B cell (primary cell): ENCODE data around the gene PDZD2. TPM values are rescaled to one million over a fixed set of nuclear protein-coding genes. Genes with fewer than 3 reads are reported as not detected.
"Not testable (repeated sequence)": the region's sequence is repeated elsewhere in the genome, so short reads cannot be mapped to it uniquely, and the experiment has no call there.

Experiments used
- ATAC-seq: fragments of 200-7000 bp; cut with Tn5 transposase; one replicate; pipeline ENCODE4 v1.10.0; 2021; ENCODE audit warnings: low read depth, mild to moderate bottlenecking, moderate number of reproducible peaks, moderate library complexity
- CTCF ChIA-PET: fragments of 350-600 bp; sonication (Branson Sonifier 250); formaldehyde crosslinking; loops from one replicate; lab custom pipeline; 2021; ENCODE audit warnings: antibody characterized with exemption, inconsistent platforms; lab: Charles Lee
- POLR2A ChIA-PET: fragments of 350-600 bp; sonication (Branson Sonifier 250); formaldehyde crosslinking; loops from one replicate; lab custom pipeline; 2021; ENCODE audit warnings: antibody characterized with exemption; lab: Charles Lee
- DNase-seq: peaks from one replicate; pipeline ENCODE4 v3.0.0; 2013
- H2AFZ ChIP-seq: 2 replicates; pipeline ENCODE4 v1.6.1; 2012; ENCODE audit warnings: mild to moderate bottlenecking, low read depth, low read length; ENCODE audit not compliant: insufficient read depth, poor library complexity, severe bottlenecking
- H3K27ac ChIP-seq, 2 donors: 1 replicate in 1 of 2; 2 replicates in 1 of 2; pipeline ENCODE4 v1.5.1; 2012 to 2013; ENCODE audit warnings: low read length in 2 of 2, mild to moderate bottlenecking in 2 of 2, moderate library complexity in 1 of 2
- H3K27me3 ChIP-seq, 4 experiments: fragments of 200-600 bp in 1 of 4; sonication (generic) in 1 of 4; replicated peaks in 1 of 4; 1 replicate in 2 of 4; 2 replicates in 2 of 4; pipeline versions ENCODE4 v1.6.1 to v1.7.0; 2013 to 2016; ENCODE audit warnings: low read length in 3 of 4, mild to moderate bottlenecking in 2 of 4, mixed read lengths in 1 of 4, moderate library complexity in 1 of 4; ENCODE audit not compliant: insufficient read depth in 4 of 4, control insufficient read depth in 3 of 4; ENCODE audit errors: control extremely low read depth in 1 of 4
- H3K36me3 ChIP-seq, 2 experiments: replicated peaks in 1 of 2; 1 replicate in 1 of 2; 2 replicates in 1 of 2; pipeline versions ENCODE4 v1.6.1 to v1.7.1; 2013; ENCODE audit warnings: low read length in 1 of 2; ENCODE audit not compliant: insufficient read depth in 2 of 2, control insufficient read depth in 1 of 2; ENCODE audit errors: control extremely low read depth in 1 of 2, extremely low read depth in 1 of 2
- H3K4me1 ChIP-seq, 2 donors: fragments of 200-600 bp in 1 of 2; sonication (generic) in 1 of 2; 1 replicate in 1 of 2; 2 replicates in 1 of 2; pipeline versions ENCODE4 v1.5.1 to v1.6.1; 2013 to 2017; ENCODE audit warnings: low read length in 2 of 2; ENCODE audit not compliant: control insufficient read depth in 2 of 2, insufficient read depth in 2 of 2
- H3K4me2 ChIP-seq: replicated peaks from 2 replicates; pipeline ENCODE3; 2012; ENCODE audit warnings: mild to moderate bottlenecking, low read depth, low read length; ENCODE audit not compliant: poor library complexity, severe bottlenecking
- H3K4me3 ChIP-seq, 5 experiments: fragments of 200-600 bp in 1 of 5; sonication (generic) in 1 of 5; 1 replicate in 3 of 5; 2 replicates in 2 of 5; pipeline versions ENCODE4 v1.5.1 to v1.7.0; 2011 to 2016; ENCODE audit warnings: low read length in 4 of 5, mild to moderate bottlenecking in 4 of 5, low read depth in 2 of 5, control low read depth in 1 of 5, moderate library complexity in 1 of 5; ENCODE audit not compliant: insufficient read depth in 1 of 5; ENCODE audit errors: control extremely low read depth in 1 of 5, extremely low read depth in 1 of 5
- H3K79me2 ChIP-seq: fragments of 200-600 bp; sonication (generic); one replicate; pipeline ENCODE4 v1.6.0; 2016; ENCODE audit warnings: low read length; ENCODE audit not compliant: control insufficient read depth, insufficient read depth
- H3K9ac ChIP-seq: fragments of 200-600 bp; sonication (generic); 2 replicates; pipeline ENCODE4 v1.6.1; 2017; ENCODE audit warnings: mild to moderate bottlenecking, low read length, moderate library complexity
- H3K9me3 ChIP-seq, 3 donors: one replicate each; pipeline versions ENCODE4 v1.6.1 to v1.7.1; 2013; ENCODE audit warnings: low read length in 2 of 3; ENCODE audit not compliant: control insufficient read depth in 2 of 3, insufficient read depth in 1 of 3; ENCODE audit errors: control extremely low read depth in 1 of 3
- H4K20me1 ChIP-seq: 2 replicates; pipeline ENCODE4 v1.6.0; 2012; ENCODE audit warnings: mild to moderate bottlenecking, low read length; ENCODE audit not compliant: insufficient read depth, control insufficient read depth, poor library complexity, severe bottlenecking
- H3K27ac Mint-ChIP-seq: one replicate; pipeline ENCODE4 v1.8.0; 2021; ENCODE audit warnings: mixed read lengths
- H3K27me3 Mint-ChIP-seq: one replicate; pipeline ENCODE4 v1.8.0; 2021; ENCODE audit warnings: mixed read lengths
- H3K4me1 Mint-ChIP-seq: one replicate; pipeline ENCODE4 v1.8.0; 2021; ENCODE audit warnings: mixed read lengths
- H3K4me3 Mint-ChIP-seq: one replicate; pipeline ENCODE4 v1.8.0; 2021; ENCODE audit warnings: mixed read lengths
- H3K9me3 Mint-ChIP-seq: one replicate; pipeline ENCODE4 v1.8.0; 2022; ENCODE audit warnings: mixed read lengths; ENCODE audit not compliant: insufficient read depth
- EZH2 ChIP-seq: IDR thresholded peaks from 2 replicates; pipeline ENCODE4 v1.6.1; 2012; ENCODE audit warnings: borderline replicate concordance, low read depth, mild to moderate bottlenecking, moderate library complexity, low read length; ENCODE audit not compliant: insufficient read depth, poor library complexity, severe bottlenecking
- WGBS: methylation state at CpG from one replicate; pipeline ENCODE4 v1.1.5; 2013; ENCODE audit warnings: missing lambda C conversion rate; ENCODE audit not compliant: insufficient coverage; 5-methylcytosine and 5-hydroxymethylcytosine counted together
- intact Hi-C: fragments of 100-400 bp; cut with micrococcal nuclease; formaldehyde crosslinking; loops from one replicate; pipeline ENCODE4 v1.10.0; 2022
- polyA plus RNA-seq: library from polyadenylated mRNA; depleted of rRNA; stranded (reverse); fragments of >200 nt; gene quantifications from 2 replicates; pipeline ENCODE4 v1.2.3, GENCODE V29; 2012
- total RNA-seq, 2 donors: library from RNA; stranded (reverse); fragments of 120-200 nt in 1 of 2; gene quantifications; 1 replicate in 1 of 2; 2 replicates in 1 of 2; pipeline versions ENCODE4 v1.2.3 to v1.2.4, GENCODE V29; 2013 to 2022
- TF ChIP-seq, protein P1 (sequence below): fragments of 200-600 bp; IDR thresholded peaks from one replicate; pipeline ENCODE4 v1.8.0; 2022; ENCODE audit warnings: antibody characterized with exemption, mild to moderate bottlenecking

The PDZD2 gene
- total and polyA plus RNA-seq, 2 donors (not counting 1 experiment from before 2014, with no cell fraction given) = not detected

DNA sequence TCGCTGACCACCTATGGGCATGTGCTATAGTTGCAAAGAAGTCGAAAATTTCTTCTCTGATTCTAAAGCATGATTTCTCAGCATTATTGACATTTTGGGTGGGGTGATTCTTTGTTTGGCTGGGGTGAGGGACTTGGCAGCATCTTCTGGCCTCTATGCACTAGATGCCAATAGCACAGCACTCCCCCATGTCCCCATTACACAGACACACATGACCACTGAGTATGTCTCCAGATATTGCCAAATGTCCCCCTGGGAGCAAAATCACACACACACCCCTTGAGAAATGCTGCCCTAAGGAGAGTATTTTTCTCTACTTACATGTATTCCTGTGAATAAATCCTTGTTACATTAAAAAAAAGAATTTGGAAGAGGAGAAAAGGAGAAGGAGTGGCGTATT is 89.1 kb downstream of the PDZD2 start:
- H3K79me2 ChIP-seq = no peaks in the 10 kb centered on the region
- H2AFZ ChIP-seq = no peak overlapping the region
- CTCF ChIA-PET = no interaction called here
- H3K9me3 Mint-ChIP-seq = no peaks in the 10 kb centered on the region
- TF ChIP-seq, protein P1, sequence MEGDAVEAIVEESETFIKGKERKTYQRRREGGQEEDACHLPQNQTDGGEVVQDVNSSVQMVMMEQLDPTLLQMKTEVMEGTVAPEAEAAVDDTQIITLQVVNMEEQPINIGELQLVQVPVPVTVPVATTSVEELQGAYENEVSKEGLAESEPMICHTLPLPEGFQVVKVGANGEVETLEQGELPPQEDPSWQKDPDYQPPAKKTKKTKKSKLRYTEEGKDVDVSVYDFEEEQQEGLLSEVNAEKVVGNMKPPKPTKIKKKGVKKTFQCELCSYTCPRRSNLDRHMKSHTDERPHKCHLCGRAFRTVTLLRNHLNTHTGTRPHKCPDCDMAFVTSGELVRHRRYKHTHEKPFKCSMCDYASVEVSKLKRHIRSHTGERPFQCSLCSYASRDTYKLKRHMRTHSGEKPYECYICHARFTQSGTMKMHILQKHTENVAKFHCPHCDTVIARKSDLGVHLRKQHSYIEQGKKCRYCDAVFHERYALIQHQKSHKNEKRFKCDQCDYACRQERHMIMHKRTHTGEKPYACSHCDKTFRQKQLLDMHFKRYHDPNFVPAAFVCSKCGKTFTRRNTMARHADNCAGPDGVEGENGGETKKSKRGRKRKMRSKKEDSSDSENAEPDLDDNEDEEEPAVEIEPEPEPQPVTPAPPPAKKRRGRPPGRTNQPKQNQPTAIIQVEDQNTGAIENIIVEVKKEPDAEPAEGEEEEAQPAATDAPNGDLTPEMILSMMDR = no peak
- TF ChIP-seq EZH2 = no peak
- no peak overlapping the region for H3K27ac Mint-ChIP-seq
- H3K4me3 Mint-ChIP-seq = no peak overlapping the region
- no peaks in the 10 kb centered on the region for H4K20me1 ChIP-seq
- no peaks in the 10 kb centered on the region for H3K4me1 Mint-ChIP-seq
- no peaks in the 10 kb centered on the region for H3K9me3 ChIP-seq
- no peak for ATAC-seq
- no peak overlapping the region for H3K4me2 ChIP-seq
- intact Hi-C loops = no loop called here
- no peaks in the 10 kb centered on the region for H3K4me1 ChIP-seq
- peaks cover 3% of the 10 kb centered on the region for H3K27me3 Mint-ChIP-seq
- H3K27me3 ChIP-seq = no peaks in the 10 kb centered on the region
- no peak for DNase-seq
- POLR2A ChIA-PET = no interaction called here
- 86% methylated on average over 1 of the region's 3 CpGs for WGBS
- H3K36me3 ChIP-seq = no peaks in the 10 kb centered on the region
- no peak overlapping the region for H3K4me3 ChIP-seq
- H3K27ac ChIP-seq = no peak overlapping the region
- no peak overlapping the region for H3K9ac ChIP-seq

GRCh38 chr5:31728806-31729205 is 89.9 kb downstream of the PDZD2 start:
- DNase-seq, H3K9me3 ChIP-seq, POLR2A ChIA-PET, H3K27ac ChIP-seq, CTCF ChIA-PET, H3K27me3 Mint-ChIP-seq, H3K4me2 ChIP-seq, H3K27ac Mint-ChIP-seq, H3K79me2 ChIP-seq, H3K4me1 ChIP-seq, H3K9me3 Mint-ChIP-seq, intact Hi-C loops, ATAC-seq, H4K20me1 ChIP-seq, H3K9ac ChIP-seq, H3K36me3 ChIP-seq, H2AFZ ChIP-seq, H3K4me3 ChIP-seq, H3K27me3 ChIP-seq, H3K4me1 Mint-ChIP-seq, H3K4me3 Mint-ChIP-seq: not testable (repeated sequence)
- 100% methylated on average over 3 of the region's 10 CpGs for WGBS
